Activated CD4-positive, alpha-beta T cell treated with anti-CD3 and anti-CD28 coated beads for 36 hours (primary cell): ENCODE measurements around the gene ATF6B. TPM values are rescaled to one million over a fixed set of nuclear protein-coding genes. Genes with fewer than 3 reads are reported as not detected.
"Not testable (repeated sequence)": the region's sequence is repeated elsewhere in the genome, so short reads cannot be mapped to it uniquely, and the experiment has no call there.

Experiments
- ATAC-seq: fragments of 200-7000 bp; cut with Tn5 transposase; one replicate; pipeline ENCODE4 v1.10.0; 2021; ENCODE audit warnings: mild to moderate bottlenecking, moderate library complexity
- CTCF ChIA-PET: fragments of 350-600 bp; sonication (Branson Sonifier 250); formaldehyde crosslinking; loops from one replicate; lab custom pipeline; 2021; ENCODE audit warnings: antibody characterized with exemption; lab: Charles Lee
- POLR2A ChIA-PET: fragments of 350-600 bp; sonication (Branson Sonifier 250); formaldehyde crosslinking; loops from one replicate; lab custom pipeline; 2021; ENCODE audit warnings: antibody characterized with exemption, inconsistent platforms; lab: Charles Lee
- DNase-seq: peaks from one replicate; pipeline ENCODE4 v3.0.0-alpha.2; 2020
- H3K27ac Mint-ChIP-seq: one replicate; pipeline ENCODE4 v1.8.0; 2021; ENCODE audit warnings: mixed read lengths
- H3K27me3 Mint-ChIP-seq: one replicate; pipeline ENCODE4 v1.8.0; 2021; ENCODE audit warnings: mixed read lengths
- H3K36me3 Mint-ChIP-seq: one replicate; pipeline ENCODE4 v1.8.0; 2021; ENCODE audit warnings: low read depth, mixed read lengths
- H3K4me1 Mint-ChIP-seq: one replicate; pipeline ENCODE4 v1.8.0; 2021; ENCODE audit warnings: mixed read lengths
- H3K4me3 Mint-ChIP-seq: one replicate; pipeline ENCODE4 v1.8.0; 2021; ENCODE audit warnings: mild to moderate bottlenecking, moderate library complexity, mixed read lengths
- H3K9me3 Mint-ChIP-seq: one replicate; pipeline ENCODE4 v1.8.0; 2021; ENCODE audit warnings: low read depth, mixed read lengths
- intact Hi-C, 2 experiments: fragments of 100-400 bp; cut with DNase I in 1 of 2; cut with micrococcal nuclease in 1 of 2; formaldehyde crosslinking; loops; one replicate each; pipeline versions ENCODE4 v1.14.2 to v1.15.1; 2022 to 2024; cut with DNase I, micrococcal nuclease
- microRNA-seq: library from miRNA; unstranded; fragments of <30 nt; microRNA quantifications from one replicate; pipeline ENCODE4 v1.2.0, GENCODE V29; 2021; ENCODE audit warnings: borderline replicate concordance
- total RNA-seq, 2 experiments: library from RNA; stranded (reverse); gene quantifications; one replicate each; pipeline ENCODE4 v1.2.3, GENCODE V29; 2021

ATF6B gene
- total RNA-seq, 2 experiments from 2014 or later = 60.2 to 63.4 TPM

GRCh38 chr6:32067521-32067920, 60.5 kb downstream of the ATF6B start:
- H3K9me3 Mint-ChIP-seq, H3K27me3 Mint-ChIP-seq, H3K36me3 Mint-ChIP-seq, DNase-seq, H3K27ac Mint-ChIP-seq, POLR2A ChIA-PET, ATAC-seq, H3K4me1 Mint-ChIP-seq, H3K4me3 Mint-ChIP-seq: not testable (repeated sequence)
- intact Hi-C loops = loop anchor here in 1 of 2 experiments (10.0 kb wide), 1 partner anchor 123 kb away; the partner anchor contains the start of gene CFB
- CTCF ChIA-PET = interaction anchor here (0.6 kb wide), 1 partner anchor 204 kb away, joined by 4 read pairs; no protein-coding TSS in a partner anchor

Small RNAs within 50 kb of the gene (microRNA-seq; reads per million reads assigned to microRNA genes)
- 4.2 reads per million, percentile 10 among the genes with 10 or more reads in this experiment for gene MIR6721

Other genes starting within 250 kb of the ATF6B start
- under 1 TPM; 0.19 to 0.27 TPM for gene SLC44A4, start 249.2 kb downstream of the ATF6B start, total RNA-seq
- gene EHMT2, start 230.5 kb downstream of the ATF6B start, total RNA-seq = 10 to 100 TPM; 50.1 to 60.4 TPM
- gene ZBTB12, start 226.2 kb downstream of the ATF6B start, total RNA-seq = 1 to 10 TPM; 1.9 to 2.4 TPM
- 1 to 10 TPM in 1 of 2 experiments, under 1 TPM in 1; 0.96 to 1.5 TPM for gene C2, start 200.5 kb downstream of the ATF6B start, total RNA-seq
- gene CFB, start 182.2 kb downstream of the ATF6B start, total RNA-seq = under 1 TPM; 0.69 to 0.96 TPM
- 10 to 100 TPM; 74.3 to 95.1 TPM for gene NELFE, start 169.3 kb downstream of the ATF6B start, total RNA-seq
- gene SKIC2, start 169.1 kb downstream of the ATF6B start, total RNA-seq = 100 to 1,000 TPM in 1 of 2 experiments, 10 to 100 TPM in 1; 90.2 to 104 TPM
- 10 to 100 TPM; 12.6 to 13.9 TPM for gene DXO, start 156.1 kb downstream of the ATF6B start, total RNA-seq
- 1 to 10 TPM; 3.4 to 3.9 TPM for gene C4A, start 146.2 kb downstream of the ATF6B start, total RNA-seq
- 1 to 10 TPM; 2.8 to 2.9 TPM for gene C4B, start 113.5 kb downstream of the ATF6B start, total RNA-seq
- under 1 TPM in 1 of 2 experiments, not detected in 1; 0.47 TPM for gene CYP21A2, start 89.8 kb downstream of the ATF6B start, total RNA-seq
- 1 to 10 TPM; 3.5 to 3.8 TPM for gene TNXB, start 18.9 kb downstream of the ATF6B start, total RNA-seq
- gene FKBPL, start 2.0 kb upstream of the ATF6B start, total RNA-seq = 1 to 10 TPM; 5.2 to 5.7 TPM
- gene PRRT1, start 23.7 kb upstream of the ATF6B start, total RNA-seq = under 1 TPM; 0.43 to 0.79 TPM
- gene PPT2, start 25.9 kb upstream of the ATF6B start, total RNA-seq = 10 to 100 TPM in 1 of 2 experiments, 1 to 10 TPM in 1; 9.9 to 10.1 TPM
- gene EGFL8, start 36.3 kb upstream of the ATF6B start, total RNA-seq = 10 to 100 TPM in 1 of 2 experiments, 1 to 10 TPM in 1; 9.1 to 10.9 TPM
- 10 to 100 TPM; 30.4 to 30.5 TPM for gene AGPAT1, start 47.8 kb upstream of the ATF6B start, total RNA-seq
- 10 to 100 TPM; 51.7 to 65.6 TPM for gene RNF5, start 50.2 kb upstream of the ATF6B start, total RNA-seq
- gene AGER, start 56.0 kb upstream of the ATF6B start, total RNA-seq = 10 to 100 TPM; 24.4 to 28.0 TPM
- gene PBX2, start 62.0 kb upstream of the ATF6B start, total RNA-seq = 10 to 100 TPM; 64.9 to 77.9 TPM
- gene GPSM3, start 64.4 kb upstream of the ATF6B start, total RNA-seq = 10 to 100 TPM; 82.6 to 94.8 TPM
- 1 to 10 TPM in 1 of 2 experiments, under 1 TPM in 1; 0.69 to 1.1 TPM for gene NOTCH4, start 95.8 kb upstream of the ATF6B start, total RNA-seq
- not detected for gene TSBP1, start 243.7 kb upstream of the ATF6B start, total RNA-seq